HepG2 (cell line): ENCODE data around the gene CDC123. TPM values are rescaled to one million over a fixed set of nuclear protein-coding genes. Genes with fewer than 3 reads are reported as not detected.

Source experiments
- ATAC-seq: fragments of 200-7000 bp; cut with Tn5 transposase; 3 replicates; pipeline ENCODE4 v1.9.1; 2020; ENCODE audit warnings: mild to moderate bottlenecking, moderate library complexity
- Bru-seq: library from RNA; stranded (reverse); fragments of 400-500 nt; gene quantifications from one replicate; lab custom pipeline; 2021; lab: Mats Ljungman, UMichigan
- BruChase-seq, 2 experiments: library from RNA; stranded (reverse); fragments of 400-500 nt; gene quantifications; one replicate each; lab custom pipeline; 2021; lab: Mats Ljungman, UMichigan
- BruUV-seq: library from RNA; stranded (reverse); fragments of 400-500 nt; replicated peaks from 2 replicates; lab custom pipeline; 2021; lab: Mats Ljungman, UMichigan
- CTCF ChIA-PET: fragments of 300-600 bp; formaldehyde crosslinking; extraction: SDS; loops from one replicate; lab custom pipeline; 2021; ENCODE audit warnings: low total read pairs, inconsistent platforms, low intra/inter-chr PET ratio; lab: Yijun Ruan, JAX
- POLR2A ChIA-PET: fragments of 350-600 bp; sonication (Branson Sonifier 250); formaldehyde crosslinking; loops from one replicate; lab custom pipeline; 2020; ENCODE audit warnings: antibody characterized with exemption, inconsistent platforms; lab: Yijun Ruan, JAX
- DNase-seq: peaks from one replicate; pipeline ENCODE4 v3.0.0-alpha.2; 2015; ENCODE audit warnings: low spot score
- FAIRE-seq: peaks from 3 replicates; lab custom pipeline; 2011; peaks lifted over from hg19 to GRCh38; lab: Jason Lieb, UNC
- H2AFZ ChIP-seq: one replicate; pipeline ENCODE4 v1.6.1; 2011; ENCODE audit warnings: low read length, inconsistent platforms
- H3K27ac ChIP-seq: fragments of 300-600 bp; 3 replicates; pipeline ENCODE4 v1.8.0; 2011; ENCODE audit warnings: mixed run types, mild to moderate bottlenecking, mixed read lengths, low read length, inconsistent platforms; ENCODE audit not compliant: insufficient read depth; ENCODE audit errors: extremely low read length
- H3K27me3 ChIP-seq, 2 experiments: fragments of 200-600 bp in 1 of 2; 2 replicates in 1 of 2; 3 replicates in 1 of 2; pipeline versions ENCODE4 v1.6.0 to v1.8.0; 2011; ENCODE audit warnings: low read length in 2 of 2, mild to moderate bottlenecking in 2 of 2, moderate library complexity in 2 of 2, inconsistent platforms in 1 of 2; ENCODE audit not compliant: insufficient read depth in 2 of 2, control insufficient read depth in 1 of 2
- H3K36me3 ChIP-seq, 2 experiments: fragments of 200-600 bp in 1 of 2; replicated peaks in 1 of 2; 2 replicates in 1 of 2; 3 replicates in 1 of 2; pipeline versions ENCODE4 v1.5.1 to v1.8.0; 2011; ENCODE audit warnings: low read length in 2 of 2, inconsistent platforms in 1 of 2; ENCODE audit not compliant: insufficient read depth in 2 of 2, control insufficient read depth in 1 of 2
- H3K4me1 ChIP-seq: 2 replicates; pipeline ENCODE4 v1.5.1; 2012; ENCODE audit warnings: low read length, inconsistent platforms; ENCODE audit not compliant: insufficient read depth
- H3K4me2 ChIP-seq: 2 replicates; pipeline ENCODE4 v1.6.0; 2011; ENCODE audit warnings: low read depth, low read length, inconsistent platforms
- H3K4me3 ChIP-seq, 3 experiments: fragments of 200-600 bp in 1 of 3; sonication (generic), shearing (Covaris generic) in 1 of 3; replicated peaks in 1 of 3; 2 replicates each; pipeline ENCODE4 v1.5.1; 2011 to 2016; ENCODE audit warnings: low read length in 3 of 3, inconsistent platforms in 2 of 3, low read depth in 2 of 3, mild to moderate bottlenecking in 2 of 3, control low read depth in 1 of 3, mixed read lengths in 1 of 3; ENCODE audit not compliant: insufficient read depth in 1 of 3
- H3K79me2 ChIP-seq: one replicate; pipeline ENCODE4 v1.6.1; 2011; ENCODE audit warnings: low read length, inconsistent platforms; ENCODE audit not compliant: insufficient read depth
- H3K9ac ChIP-seq: 2 replicates; pipeline ENCODE4 v1.6.0; 2011; ENCODE audit warnings: mild to moderate bottlenecking, low read depth, low read length, inconsistent platforms; ENCODE audit not compliant: insufficient read depth
- H3K9me3 ChIP-seq: 2 replicates; pipeline ENCODE4 v1.5.1; 2012; ENCODE audit warnings: mild to moderate bottlenecking, low read length
- H4K20me1 ChIP-seq: 2 replicates; pipeline ENCODE4 v1.6.0; 2011; ENCODE audit warnings: inconsistent platforms, mild to moderate bottlenecking, low read length, moderate library complexity; ENCODE audit not compliant: insufficient read depth
- GABPB1 ChIP-seq: IDR thresholded peaks from 2 replicates; pipeline ENCODE4 v1.6.1; 2016; ENCODE audit warnings: mild to moderate bottlenecking, missing genetic modification reagents, moderate library complexity, missing compliant biosample characterization
- PHF5A ChIP-seq: IDR thresholded peaks from one replicate; pipeline ENCODE4 v1.6.1; 2018; ENCODE audit warnings: low read depth, missing genetic modification reagents; ENCODE audit not compliant: unreplicated experiment
- SMARCC2 ChIP-seq: fragments of 450-650 bp; IDR thresholded peaks from 2 replicates; pipeline ENCODE4 v1.6.1; 2017; ENCODE audit warnings: antibody characterized with exemption, mild to moderate bottlenecking
- TBX2 ChIP-seq: sonication (generic); formaldehyde crosslinking; IDR thresholded peaks from 2 replicates; pipeline ENCODE4 v1.5.0; 2020; ENCODE audit warnings: missing genetic modification reagents, mild to moderate bottlenecking, borderline replicate concordance
- ZNF136 ChIP-seq: sonication (generic); formaldehyde crosslinking; IDR thresholded peaks from 2 replicates; pipeline ENCODE4 v1.8.1; 2022; ENCODE audit warnings: low read depth, mild to moderate bottlenecking, moderate library complexity, missing genetic modification reagents
- ZNF589 ChIP-seq: sonication (generic); formaldehyde crosslinking; conservative IDR thresholded peaks from 2 replicates; pipeline ENCODE4 v1.8.0; 2022; ENCODE audit warnings: mild to moderate bottlenecking, moderate library complexity, missing genetic modification reagents
- ZNF788 ChIP-seq: sonication (generic); formaldehyde crosslinking; IDR thresholded peaks from 2 replicates; pipeline ENCODE4 v1.5.0; 2020; ENCODE audit warnings: mild to moderate bottlenecking, missing genetic modification reagents, borderline replicate concordance
- WGBS: methylation state at CpG from one replicate; pipeline ENCODE4 v1.1.6; 2017; ENCODE audit warnings: low lambda C conversion rate; 5-methylcytosine and 5-hydroxymethylcytosine counted together
- in situ Hi-C: cut with HindIII; loops from 2 replicates; pipeline ENCODE4 v1.10.0; 2017; ENCODE audit warnings: low pct_unique_long_range_greater_than_20kb; ENCODE audit not compliant: extremely low pct_ligation_motif_present
- intact Hi-C: fragments of 100-400 bp; cut with micrococcal nuclease; formaldehyde crosslinking; loops from one replicate; pipeline ENCODE4 v1.10.0; 2022; ENCODE audit not compliant: unreplicated experiment
- long read RNA-seq, 2 experiments: library from RNA in 1 of 2; library from polyadenylated mRNA in 1 of 2; stranded (forward) in 1 of 2; unstranded in 1 of 2; transcript quantifications; one replicate each; pipeline ENCODE4 v2.0.0, GENCODE V29; 2019 to 2022
- polyA minus RNA-seq, 3 experiments: library from RNA; depleted of rRNA, polyadenylated mRNA; stranded (reverse); fragments of >200 nt; gene quantifications; 2 replicates each; pipeline ENCODE4 v1.2.3, GENCODE V29; 2011; ENCODE audit warnings: low replicate concordance in 1 of 3
- polyA plus RNA-seq, 8 experiments: library from polyadenylated mRNA; depleted of rRNA in 3 of 8; stranded (reverse) in 7 of 8; unstranded in 1 of 8; fragments of >200 nt; fragmentation: Illumina TruSeq in 4 of 8; extraction: Trizol in 4 of 8; gene quantifications; 2 replicates each; pipeline versions ENCODE4 v1.2.1 to v1.2.3, GENCODE V29; 2011 to 2016; ENCODE audit warnings: low read depth in 4 of 8, missing spikeins in 1 of 8, mixed read lengths in 1 of 8; ENCODE audit not compliant: insufficient read depth in 1 of 8
- total RNA-seq, 5 experiments: library from RNA; depleted of rRNA; stranded (reverse); fragments of >200 nt; fragmentation: Illumina TruSeq; extraction: Trizol; gene quantifications; 2 replicates each; pipeline ENCODE4 v1.2.3, GENCODE V29; 2016; ENCODE audit warnings: low read depth in 1 of 5
- TF ChIP-seq, protein P1 (sequence below): sonication (generic); formaldehyde crosslinking; IDR thresholded peaks from 2 replicates; pipeline ENCODE4 v1.9.0; 2021; ENCODE audit warnings: mild to moderate bottlenecking, missing genetic modification reagents

Gene CDC123, protein sequence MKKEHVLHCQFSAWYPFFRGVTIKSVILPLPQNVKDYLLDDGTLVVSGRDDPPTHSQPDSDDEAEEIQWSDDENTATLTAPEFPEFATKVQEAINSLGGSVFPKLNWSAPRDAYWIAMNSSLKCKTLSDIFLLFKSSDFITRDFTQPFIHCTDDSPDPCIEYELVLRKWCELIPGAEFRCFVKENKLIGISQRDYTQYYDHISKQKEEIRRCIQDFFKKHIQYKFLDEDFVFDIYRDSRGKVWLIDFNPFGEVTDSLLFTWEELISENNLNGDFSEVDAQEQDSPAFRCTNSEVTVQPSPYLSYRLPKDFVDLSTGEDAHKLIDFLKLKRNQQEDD
- total RNA-seq (2016; rRNA removed; fragmentation: Illumina TruSeq; extraction: Trizol) = 153 and 217 TPM in 2 replicates
- total RNA-seq (2016; cell fraction: cytosol; rRNA removed; fragmentation: Illumina TruSeq; extraction: Trizol; ENCODE audit: low read depth) = 38.0 and 41.2 TPM in 2 replicates
- total RNA-seq (2016; cell fraction: insoluble cytoplasmic fraction; rRNA removed; fragmentation: Illumina TruSeq; extraction: Trizol) = 146 and 228 TPM in 2 replicates
- 44.1 and 50.3 TPM in 2 replicates for total RNA-seq (2016; cell fraction: membrane; rRNA removed; fragmentation: Illumina TruSeq; extraction: Trizol)
- 58.1 and 62.8 TPM in 2 replicates for total RNA-seq (2016; cell fraction: nucleus; rRNA removed; fragmentation: Illumina TruSeq; extraction: Trizol)
- polyA plus RNA-seq (2011; rRNA removed) = 56.8 and 63.3 TPM in 2 replicates
- polyA plus RNA-seq (2011; cell fraction: cytosol; rRNA removed) = 59.6 and 59.8 TPM in 2 replicates
- polyA plus RNA-seq (2011; cell fraction: nucleus; rRNA removed) = 27.3 and 29.0 TPM in 2 replicates
- polyA plus RNA-seq (2012) = 65.3 and 99.2 TPM in 2 replicates
- 25.0 and 26.0 TPM in 2 replicates for polyA plus RNA-seq (2016; cell fraction: cytosol; fragmentation: Illumina TruSeq; extraction: Trizol; ENCODE audit: low read depth)
- polyA plus RNA-seq (2016; cell fraction: insoluble cytoplasmic fraction; fragmentation: Illumina TruSeq; extraction: Trizol; ENCODE audit: low read depth) = 203 and 221 TPM in 2 replicates
- 31.6 and 33.3 TPM in 2 replicates for polyA plus RNA-seq (2016; cell fraction: membrane; fragmentation: Illumina TruSeq; extraction: Trizol; ENCODE audit: low read depth)
- polyA plus RNA-seq (2016; cell fraction: nucleus; fragmentation: Illumina TruSeq; extraction: Trizol; ENCODE audit: insufficient read depth, low read depth) = 73.7 and 75.1 TPM in 2 replicates
- 194 and 353 TPM in 2 replicates for polyA minus RNA-seq (2011; rRNA and poly(A)+ RNA removed; ENCODE audit: low replicate concordance)
- polyA minus RNA-seq (2011; cell fraction: cytosol; rRNA and poly(A)+ RNA removed) = 73.6 and 86.4 TPM in 2 replicates
- polyA minus RNA-seq (2011; cell fraction: nucleus; rRNA and poly(A)+ RNA removed) = 55.2 and 63.2 TPM in 2 replicates
- Bru-seq, nascent RNA = percentile 79 among the genes with signal in this experiment
- BruChase-seq, experiment 1, labeled RNA remaining after a 6-hour chase = percentile 83 among the genes with signal in this experiment
- BruChase-seq, experiment 2, labeled RNA remaining after a 2-hour chase = percentile 78 among the genes with signal in this experiment
- long read RNA-seq, experiment 1, transcript CDC123-201 (13 exons, 1,542 nt) = major isoform, 135 of 169 reads
- long read RNA-seq, experiment 1, partial matches to known transcripts = 17 of 169 reads
- long read RNA-seq, experiment 1, other reads (novel, unspliced or antisense) = 16 of 169 reads
- long read RNA-seq, experiment 2, transcript CDC123-201 (13 exons, 1,542 nt) = major isoform, 94 of 215 reads
- long read RNA-seq, experiment 2, partial matches to known transcripts = 23 of 215 reads
- long read RNA-seq, experiment 2, other reads (novel, unspliced or antisense) = 95 of 215 reads

DNA sequence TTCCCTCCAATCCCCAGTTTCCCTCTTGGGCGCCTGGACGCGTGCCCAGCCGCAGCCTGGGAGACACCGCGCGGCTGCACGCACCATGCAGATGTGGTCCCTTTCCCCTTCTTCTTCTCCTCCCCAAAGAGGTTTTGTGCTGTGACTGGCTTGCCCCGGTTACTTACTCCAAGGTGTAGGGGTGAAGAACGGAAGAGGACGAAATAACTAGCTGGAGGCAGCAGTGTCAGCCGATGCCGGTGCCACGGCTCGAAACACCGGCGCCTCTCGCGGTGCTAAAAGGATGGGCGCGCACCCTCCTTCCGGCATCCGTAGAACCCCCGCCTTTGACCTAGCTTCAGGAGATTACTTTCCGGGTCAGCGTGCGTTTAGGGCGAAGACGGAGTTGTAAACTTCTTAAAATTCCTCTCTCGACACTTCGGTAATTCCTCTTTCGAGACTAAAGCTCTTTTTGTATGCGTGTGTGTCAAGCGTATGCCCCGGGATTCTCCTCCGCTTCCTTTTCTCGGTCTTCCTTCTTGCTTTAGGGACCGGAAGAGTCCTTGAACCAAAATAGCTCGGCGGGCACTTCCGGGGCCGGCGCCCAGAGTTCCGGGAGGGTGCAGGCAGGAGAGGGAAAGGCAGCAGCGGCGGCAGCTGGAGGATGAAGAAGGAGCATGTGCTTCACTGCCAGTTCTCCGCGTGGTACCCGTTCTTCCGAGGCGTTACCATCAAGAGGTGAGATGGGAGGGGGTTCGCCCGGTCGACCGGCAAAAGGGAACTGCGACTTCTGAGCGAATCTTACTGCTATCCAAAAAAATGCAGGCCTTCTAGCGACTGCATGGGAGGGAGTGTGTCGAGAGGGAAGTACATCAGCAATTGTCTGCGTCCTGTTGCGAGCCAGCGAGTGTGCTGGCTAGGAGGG is at the start of gene CDC123, which contains the start of gene NUDT5:
Gene CDC123, plus strand, starts transcription at position 586 of the 904 bp plus-strand sequence. Its CDS starts 58 bp downstream, at position 644.
Gene NUDT5, minus strand, starts transcription at position 289 of the 904 bp plus-strand sequence. CDS start 9,600 bp downstream, outside the sequence.
- peak within 1 kb of the TSS; percentile 79 for H3K4me2 ChIP-seq
- under 1% methylated on average over 47 of the region's 62 CpGs for WGBS
- ChIA-PET POLR2A (interaction anchor here (0.9 to 1.3 kb wide), 4 partner anchors 23 to 436 kb away, joined by 3 to 8 read pairs (median 4); partner anchors contain the start of gene UPF2), CTCF (no interaction called here)
- H3K27ac ChIP-seq = peak within 1 kb of the TSS; percentile 92
- in situ Hi-C loops (no loop called here), intact Hi-C loops (loop anchor here (2.0 kb wide), 1 partner anchor 39 kb away; no protein-coding TSS in a partner anchor)
- DNase-seq (peak; percentile 81), FAIRE-seq (peak; percentile 23), ATAC-seq (peak; percentile 96)
- H2AFZ ChIP-seq = peak within 1 kb of the TSS; percentile 100
- H3K4me3 ChIP-seq = peak within 1 kb of the TSS; percentile 87 to 94 (median 91)
- BruUV-seq = TSS peak; percentile 67
- H3K27me3 ChIP-seq = no peaks in the 10 kb centered on the region; a peak in 1 of 5 replicates
- no peaks in the 10 kb centered on the region for H3K9me3 ChIP-seq
- peaks cover 45% of the 10 kb centered on the region for H3K4me1 ChIP-seq
- no peaks in the 10 kb centered on the region for H4K20me1 ChIP-seq
- peak within 1 kb of the TSS; percentile 95 for H3K9ac ChIP-seq
- peaks cover 3 to 16% of the 10 kb centered on the region in 2 experiments for H3K36me3 ChIP-seq
- H3K79me2 ChIP-seq = peaks cover 75% of the 10 kb centered on the region
- TF ChIP-seq GABPB1 (CRISPR knock-in tag) (peak; percentile 98), ZNF788 (CRISPR knock-in tag) (peak; percentile 21; the same call in 1 of the 2 replicates), ZNF589 (CRISPR knock-in tag) (no peak), PHF5A (CRISPR knock-in tag) (peak; percentile 38), SMARCC2 (no peak), TBX2 (peak; percentile 50; the same call in 1 of the 2 replicates), ZNF136 (0 out of 2 replicates have a peak, but pooled peaks have one; percentile 26)
- TF ChIP-seq, protein P1, sequence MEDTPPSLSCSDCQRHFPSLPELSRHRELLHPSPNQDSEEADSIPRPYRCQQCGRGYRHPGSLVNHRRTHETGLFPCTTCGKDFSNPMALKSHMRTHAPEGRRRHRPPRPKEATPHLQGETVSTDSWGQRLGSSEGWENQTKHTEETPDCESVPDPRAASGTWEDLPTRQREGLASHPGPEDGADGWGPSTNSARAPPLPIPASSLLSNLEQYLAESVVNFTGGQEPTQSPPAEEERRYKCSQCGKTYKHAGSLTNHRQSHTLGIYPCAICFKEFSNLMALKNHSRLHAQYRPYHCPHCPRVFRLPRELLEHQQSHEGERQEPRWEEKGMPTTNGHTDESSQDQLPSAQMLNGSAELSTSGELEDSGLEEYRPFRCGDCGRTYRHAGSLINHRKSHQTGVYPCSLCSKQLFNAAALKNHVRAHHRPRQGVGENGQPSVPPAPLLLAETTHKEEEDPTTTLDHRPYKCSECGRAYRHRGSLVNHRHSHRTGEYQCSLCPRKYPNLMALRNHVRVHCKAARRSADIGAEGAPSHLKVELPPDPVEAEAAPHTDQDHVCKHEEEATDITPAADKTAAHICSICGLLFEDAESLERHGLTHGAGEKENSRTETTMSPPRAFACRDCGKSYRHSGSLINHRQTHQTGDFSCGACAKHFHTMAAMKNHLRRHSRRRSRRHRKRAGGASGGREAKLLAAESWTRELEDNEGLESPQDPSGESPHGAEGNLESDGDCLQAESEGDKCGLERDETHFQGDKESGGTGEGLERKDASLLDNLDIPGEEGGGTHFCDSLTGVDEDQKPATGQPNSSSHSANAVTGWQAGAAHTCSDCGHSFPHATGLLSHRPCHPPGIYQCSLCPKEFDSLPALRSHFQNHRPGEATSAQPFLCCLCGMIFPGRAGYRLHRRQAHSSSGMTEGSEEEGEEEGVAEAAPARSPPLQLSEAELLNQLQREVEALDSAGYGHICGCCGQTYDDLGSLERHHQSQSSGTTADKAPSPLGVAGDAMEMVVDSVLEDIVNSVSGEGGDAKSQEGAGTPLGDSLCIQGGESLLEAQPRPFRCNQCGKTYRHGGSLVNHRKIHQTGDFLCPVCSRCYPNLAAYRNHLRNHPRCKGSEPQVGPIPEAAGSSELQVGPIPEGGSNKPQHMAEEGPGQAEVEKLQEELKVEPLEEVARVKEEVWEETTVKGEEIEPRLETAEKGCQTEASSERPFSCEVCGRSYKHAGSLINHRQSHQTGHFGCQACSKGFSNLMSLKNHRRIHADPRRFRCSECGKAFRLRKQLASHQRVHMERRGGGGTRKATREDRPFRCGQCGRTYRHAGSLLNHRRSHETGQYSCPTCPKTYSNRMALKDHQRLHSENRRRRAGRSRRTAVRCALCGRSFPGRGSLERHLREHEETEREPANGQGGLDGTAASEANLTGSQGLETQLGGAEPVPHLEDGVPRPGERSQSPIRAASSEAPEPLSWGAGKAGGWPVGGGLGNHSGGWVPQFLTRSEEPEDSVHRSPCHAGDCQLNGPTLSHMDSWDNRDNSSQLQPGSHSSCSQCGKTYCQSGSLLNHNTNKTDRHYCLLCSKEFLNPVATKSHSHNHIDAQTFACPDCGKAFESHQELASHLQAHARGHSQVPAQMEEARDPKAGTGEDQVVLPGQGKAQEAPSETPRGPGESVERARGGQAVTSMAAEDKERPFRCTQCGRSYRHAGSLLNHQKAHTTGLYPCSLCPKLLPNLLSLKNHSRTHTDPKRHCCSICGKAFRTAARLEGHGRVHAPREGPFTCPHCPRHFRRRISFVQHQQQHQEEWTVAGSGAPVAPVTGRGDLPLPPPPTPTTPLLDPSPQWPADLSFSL = peak; percentile 71; the same call in 1 of the 2 replicates
